Vagina (tissue), 2 donors: ENCODE data around the gene ZNF488. TPM values are rescaled to one million over a fixed set of nuclear protein-coding genes. Genes with fewer than 3 reads are reported as not detected.

ENCODE experiments used
- DNase-seq, 2 donors: peaks; one replicate each; pipeline ENCODE4 v3.0.0-alpha.2; 2017; ENCODE audit errors: extremely low spot score in 2 of 2
- H3K27ac ChIP-seq: fragments of 200-600 bp; sonication (generic); one replicate; pipeline ENCODE4 v1.5.1; 2019
- H3K27me3 ChIP-seq: fragments of 200-600 bp; sonication (generic); one replicate; pipeline ENCODE4 v1.5.1; 2019
- H3K36me3 ChIP-seq, 2 donors: fragments of 200-600 bp; sonication (generic); one replicate each; pipeline ENCODE4 v1.5.1; 2017 to 2019
- H3K4me1 ChIP-seq: fragments of 200-600 bp; sonication (generic); one replicate; pipeline ENCODE4 v1.5.1; 2019
- H3K4me3 ChIP-seq, 2 donors: fragments of 200-600 bp; sonication (generic); 1 replicate in 1 of 2; 2 replicates in 1 of 2; pipeline ENCODE4 v1.5.1; 2016 to 2019
- H3K9me3 ChIP-seq: fragments of 200-600 bp; sonication (generic); one replicate; pipeline ENCODE4 v1.5.1; 2019
- POLR2A ChIP-seq, 2 donors: fragments of 450-650 bp; IDR thresholded peaks; one replicate each; pipeline ENCODE4 v1.6.1; 2017; ENCODE audit warnings: antibody characterized with exemption in 2 of 2, mild to moderate bottlenecking in 2 of 2, moderate library complexity in 2 of 2
- POLR2AphosphoS5 ChIP-seq, 2 donors: sonication (generic); formaldehyde crosslinking; IDR thresholded peaks; one replicate each; pipeline ENCODE4 v1.9.0; 2017; ENCODE audit warnings: antibody characterized with exemption in 2 of 2, mild to moderate bottlenecking in 2 of 2, low read depth in 1 of 2; ENCODE audit not compliant: insufficient read depth in 1 of 2
- intact Hi-C: fragments of 100-400 bp; cut with DNase I; formaldehyde crosslinking; loops from one replicate; pipeline ENCODE4 v1.15.1; 2023
- total RNA-seq: library from RNA; depleted of rRNA; stranded (reverse); fragments of >200 nt; gene quantifications from one replicate; pipeline ENCODE4 v1.2.3, GENCODE V29; 2016
- TF ChIP-seq, protein P1 (sequence below), 3 experiments: fragments of 450-650 bp in 2 of 3; fragments of 200-600 bp in 1 of 3; sonication (generic) in 1 of 3; IDR thresholded peaks; one replicate each; pipeline ENCODE4 v1.5.1; 2017 to 2019; ENCODE audit warnings: antibody characterized with exemption in 3 of 3, mild to moderate bottlenecking in 2 of 3, moderate library complexity in 2 of 3

ZNF488 gene
- total RNA-seq, 1 donor from 2014 or later: not detected

DNA sequence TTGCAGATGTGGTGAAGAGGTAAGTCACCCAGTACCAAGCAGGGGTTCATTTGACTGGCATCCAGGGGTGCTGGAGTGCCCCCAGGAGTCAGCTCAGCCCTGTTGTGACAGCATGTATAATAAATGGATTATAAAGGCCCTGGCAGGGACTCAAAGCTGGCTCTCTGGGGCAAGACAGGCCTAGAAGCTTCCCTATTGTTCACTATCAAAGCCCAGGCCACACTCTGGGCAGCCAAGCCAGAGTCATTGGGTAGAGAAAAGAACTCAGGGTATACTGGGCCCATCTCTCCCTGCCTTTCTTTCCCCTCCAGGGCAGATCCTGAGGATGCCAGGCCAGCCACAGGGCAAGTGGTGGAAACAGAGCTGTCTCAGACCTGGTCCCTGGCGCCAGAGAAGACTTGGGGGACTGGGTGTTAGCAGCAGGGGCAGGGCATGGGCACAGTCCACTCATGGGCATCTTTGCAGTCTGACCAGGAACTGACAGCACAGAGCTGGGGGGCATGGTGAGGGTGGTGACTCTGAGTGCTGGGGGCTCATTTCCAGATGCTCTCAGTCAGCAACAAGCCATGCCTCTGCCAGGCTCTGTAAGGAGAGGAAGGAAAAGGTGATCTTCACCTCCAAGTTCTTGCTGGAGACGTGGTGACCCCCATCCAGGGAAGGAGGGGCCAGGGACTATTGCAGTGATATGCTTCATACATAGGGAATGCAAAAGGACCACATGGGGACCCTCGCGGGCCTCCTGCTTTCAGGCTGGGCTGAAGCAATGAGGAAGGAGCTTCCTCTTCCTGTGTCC, 24.3 kb downstream of the ZNF488 start:
- Histone ChIP-seq H3K36me3 (no peaks in the 10 kb centered on the region), H3K4me3 (no peak overlapping the region), H3K27ac (no peak overlapping the region), H3K9me3 (no peaks in the 10 kb centered on the region), H3K27me3 (no peaks in the 10 kb centered on the region), H3K4me1 (no peaks in the 10 kb centered on the region)
- DNase-seq: no peak
- TF ChIP-seq POLR2A (IDR thresholded peaks at IDR 0.05) (no peak), POLR2AphosphoS5 (IDR thresholded peaks at IDR 0.05; ENCODE audit: insufficient read depth in 1 of 2, low read depth in 1 of 2) (no peak)
- TF ChIP-seq, protein P1, sequence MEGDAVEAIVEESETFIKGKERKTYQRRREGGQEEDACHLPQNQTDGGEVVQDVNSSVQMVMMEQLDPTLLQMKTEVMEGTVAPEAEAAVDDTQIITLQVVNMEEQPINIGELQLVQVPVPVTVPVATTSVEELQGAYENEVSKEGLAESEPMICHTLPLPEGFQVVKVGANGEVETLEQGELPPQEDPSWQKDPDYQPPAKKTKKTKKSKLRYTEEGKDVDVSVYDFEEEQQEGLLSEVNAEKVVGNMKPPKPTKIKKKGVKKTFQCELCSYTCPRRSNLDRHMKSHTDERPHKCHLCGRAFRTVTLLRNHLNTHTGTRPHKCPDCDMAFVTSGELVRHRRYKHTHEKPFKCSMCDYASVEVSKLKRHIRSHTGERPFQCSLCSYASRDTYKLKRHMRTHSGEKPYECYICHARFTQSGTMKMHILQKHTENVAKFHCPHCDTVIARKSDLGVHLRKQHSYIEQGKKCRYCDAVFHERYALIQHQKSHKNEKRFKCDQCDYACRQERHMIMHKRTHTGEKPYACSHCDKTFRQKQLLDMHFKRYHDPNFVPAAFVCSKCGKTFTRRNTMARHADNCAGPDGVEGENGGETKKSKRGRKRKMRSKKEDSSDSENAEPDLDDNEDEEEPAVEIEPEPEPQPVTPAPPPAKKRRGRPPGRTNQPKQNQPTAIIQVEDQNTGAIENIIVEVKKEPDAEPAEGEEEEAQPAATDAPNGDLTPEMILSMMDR (IDR thresholded peaks at IDR 0.05): no peak
- intact Hi-C loops: no loop called here

DNA sequence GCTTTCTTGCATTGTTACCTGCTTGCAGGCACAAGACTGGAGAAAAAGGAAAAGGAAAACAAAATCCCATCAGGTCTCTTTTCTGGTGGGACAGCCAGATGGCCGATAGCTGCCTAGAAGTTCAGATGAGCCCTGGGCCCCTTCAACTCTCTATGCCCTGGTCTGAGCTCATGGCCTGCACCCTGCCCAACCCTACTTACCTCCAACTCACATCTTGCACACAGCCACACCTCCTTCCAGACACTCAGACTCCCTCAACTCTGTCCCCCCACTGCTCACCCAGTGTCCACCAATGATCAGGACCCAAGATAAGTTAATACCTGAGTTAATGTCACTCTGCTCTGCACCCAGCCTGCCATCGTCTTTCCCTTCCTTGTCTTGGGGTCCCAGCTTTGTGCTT, 25.0 kb downstream of the ZNF488 start:
- Histone ChIP-seq H3K27me3 (no peaks in the 10 kb centered on the region), H3K4me1 (no peaks in the 10 kb centered on the region), H3K27ac (no peak overlapping the region), H3K9me3 (no peaks in the 10 kb centered on the region), H3K36me3 (no peaks in the 10 kb centered on the region), H3K4me3 (no peak overlapping the region)
- DNase-seq: no peak
- TF ChIP-seq POLR2A (IDR thresholded peaks at IDR 0.05): no peak
- TF ChIP-seq POLR2AphosphoS5 (IDR thresholded peaks at IDR 0.05; ENCODE audit: insufficient read depth in 1 of 2, low read depth in 1 of 2): no peak
- TF ChIP-seq, protein P1 (IDR thresholded peaks at IDR 0.05): no peak
- intact Hi-C loops: no loop called here

DNA sequence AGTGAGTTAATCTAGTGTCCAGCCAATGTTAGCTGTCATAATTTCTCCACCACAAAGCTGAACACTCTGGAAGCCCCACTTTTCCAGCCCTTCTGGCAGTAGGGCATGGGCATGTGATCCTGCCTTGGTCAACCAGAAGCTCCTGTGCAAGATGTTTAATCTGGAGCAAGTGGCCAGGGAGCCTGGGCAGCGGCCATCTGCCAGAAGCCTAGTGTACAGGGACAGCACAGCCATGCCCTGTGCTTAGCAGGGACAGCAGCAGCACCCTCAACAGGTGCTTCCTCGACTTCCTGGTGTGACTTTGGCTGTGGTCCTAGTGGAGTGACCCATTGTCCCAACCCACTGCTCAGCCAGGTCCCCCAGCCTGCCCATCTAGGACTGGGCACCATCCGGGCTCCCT, 25.6 kb downstream of the ZNF488 start:
- H3K27ac ChIP-seq: no peak overlapping the region
- TF ChIP-seq, protein P1 (IDR thresholded peaks at IDR 0.05): no peak
- TF ChIP-seq POLR2AphosphoS5 (IDR thresholded peaks at IDR 0.05; ENCODE audit: insufficient read depth in 1 of 2, low read depth in 1 of 2) (no peak), POLR2A (IDR thresholded peaks at IDR 0.05) (no peak)
- no peak for DNase-seq
- no peaks in the 10 kb centered on the region for H3K9me3 ChIP-seq
- intact Hi-C loops: no loop called here
- no peaks in the 10 kb centered on the region for H3K4me1 ChIP-seq
- H3K36me3 ChIP-seq: no peaks in the 10 kb centered on the region
- H3K4me3 ChIP-seq: no peak overlapping the region
- H3K27me3 ChIP-seq: no peaks in the 10 kb centered on the region

DNA sequence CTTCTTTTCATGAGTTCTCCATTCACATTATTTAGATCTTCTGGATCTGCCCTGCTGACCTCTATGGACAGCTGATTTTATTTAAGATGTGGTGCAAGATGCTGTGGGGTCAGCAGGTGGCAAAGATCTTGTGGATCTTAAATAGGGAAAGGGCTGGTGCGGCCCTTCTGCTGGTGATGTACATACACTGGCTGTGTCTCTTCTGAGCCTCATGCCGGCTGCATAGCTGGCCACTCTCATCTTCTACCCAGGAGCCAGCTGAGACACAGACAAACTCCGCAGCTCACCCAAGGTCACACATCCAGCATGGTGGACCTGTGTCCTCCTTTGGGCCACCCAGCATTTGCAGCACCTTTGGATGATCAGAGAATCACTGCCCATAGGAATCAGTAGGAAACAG, 26.2 kb downstream of the ZNF488 start:
- no peaks in the 10 kb centered on the region for H3K4me1 ChIP-seq
- H3K4me3 ChIP-seq: no peak overlapping the region
- intact Hi-C loops: no loop called here
- no peaks in the 10 kb centered on the region for H3K9me3 ChIP-seq
- H3K36me3 ChIP-seq: no peaks in the 10 kb centered on the region
- no peak overlapping the region for H3K27ac ChIP-seq
- no peak for TF ChIP-seq POLR2AphosphoS5 (IDR thresholded peaks at IDR 0.05; ENCODE audit: insufficient read depth in 1 of 2, low read depth in 1 of 2)
- TF ChIP-seq POLR2A (IDR thresholded peaks at IDR 0.05): no peak
- TF ChIP-seq, protein P1 (IDR thresholded peaks at IDR 0.05): no peak
- DNase-seq: no peak
- no peaks in the 10 kb centered on the region for H3K27me3 ChIP-seq

DNA sequence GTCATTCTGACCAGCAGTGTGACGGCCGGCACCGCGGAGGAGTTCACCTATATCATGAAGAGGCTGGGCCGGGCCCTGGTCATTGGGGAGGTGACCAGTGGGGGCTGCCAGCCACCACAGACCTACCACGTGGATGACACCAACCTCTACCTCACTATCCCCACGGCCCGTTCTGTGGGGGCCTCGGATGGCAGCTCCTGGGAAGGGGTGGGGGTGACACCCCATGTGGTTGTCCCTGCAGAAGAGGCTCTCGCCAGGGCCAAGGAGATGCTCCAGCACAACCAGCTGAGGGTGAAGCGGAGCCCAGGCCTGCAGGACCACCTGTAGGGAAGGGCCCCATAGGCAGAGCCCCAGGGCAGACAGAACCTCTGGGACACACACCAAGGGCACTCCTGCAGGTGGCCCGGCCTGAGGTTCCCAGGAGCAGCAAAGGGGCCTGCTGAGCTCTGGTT, 26.9 kb downstream of the ZNF488 start:
- H3K9me3 ChIP-seq: no peaks in the 10 kb centered on the region
- H3K27me3 ChIP-seq: no peaks in the 10 kb centered on the region
- no peaks in the 10 kb centered on the region for H3K36me3 ChIP-seq
- no peak for TF ChIP-seq POLR2A (IDR thresholded peaks at IDR 0.05)
- TF ChIP-seq, protein P1 (IDR thresholded peaks at IDR 0.05): no peak
- TF ChIP-seq POLR2AphosphoS5 (IDR thresholded peaks at IDR 0.05; ENCODE audit: insufficient read depth in 1 of 2, low read depth in 1 of 2): no peak
- H3K4me1 ChIP-seq: no peaks in the 10 kb centered on the region
- H3K4me3 ChIP-seq: no peak overlapping the region
- no peak overlapping the region for H3K27ac ChIP-seq
- no peak for DNase-seq
- intact Hi-C loops: no loop called here
